ENCODE results near the gene SWSAP1. TPM values are rescaled to one million over a fixed set of nuclear protein-coding genes. Genes with fewer than 3 reads are reported as not detected.
"Not testable (repeated sequence)": the region's sequence is repeated elsewhere in the genome, so short reads cannot be mapped to it uniquely, and the experiment has no call there.

The SWSAP1 gene
- total and polyA plus RNA-seq, 2 of the 8 experiments (the other 6 are each of a cell fraction or from before 2014, with no cell fraction given): 3.1 to 5.2 TPM

GRCh38 chr19:11406703-11407236 lies 32.3 kb downstream of the SWSAP1 start:
- not testable (repeated sequence) for H2AFZ ChIP-seq (ENCODE audit: low read length); H3K79me1 ChIP-seq (ENCODE audit: low read depth, low read length); H3K18ac ChIP-seq (ENCODE audit: extremely low read depth, low read length); FAIRE-seq; H3K9ac ChIP-seq (replicated peaks in 1 of 4; ENCODE audit: extremely low read depth in 1 of 4, low read depth in 3 of 4, low read length in 3 of 4); H3K56ac ChIP-seq (replicated peaks; ENCODE audit: insufficient read length, low read depth, low read length); H2BK120ac ChIP-seq (replicated peaks; ENCODE audit: low read depth, low read length); H4K5ac ChIP-seq (ENCODE audit: insufficient read length, low read depth, low read length); H3K79me2 ChIP-seq (ENCODE audit: control insufficient read depth in 1 of 2, insufficient read depth in 2 of 2, low read length in 2 of 2); H3K23ac ChIP-seq (ENCODE audit: insufficient read length); H2BK20ac ChIP-seq (ENCODE audit: low read length); H4K91ac ChIP-seq (replicated peaks; ENCODE audit: insufficient read length, low read length); H2BK5ac ChIP-seq (ENCODE audit: low read depth, low read length); H2BK15ac ChIP-seq (ENCODE audit: low read length); DNase-seq (ENCODE audit: low read depth in 1 of 2, low spot score in 2 of 2); H4K8ac ChIP-seq (ENCODE audit: extremely low read depth, insufficient read depth, low read length); H3K4ac ChIP-seq (replicated peaks; ENCODE audit: insufficient read length, low read depth, low read length); H3K14ac ChIP-seq (ENCODE audit: insufficient read length); H3K27me3 ChIP-seq (replicated peaks in 1 of 4; ENCODE audit: control insufficient read depth in 3 of 4, extremely low read depth in 1 of 4, insufficient read depth in 3 of 4, low read length in 3 of 4); H4K20me1 ChIP-seq (replicated peaks in 1 of 2; ENCODE audit: control insufficient read depth in 1 of 2, insufficient read depth in 2 of 2, low read length in 2 of 2); H3K9me3 ChIP-seq (ENCODE audit: insufficient read depth in 2 of 2, low read depth in 1 of 2, low read length in 1 of 2); H3K23me2 ChIP-seq (ENCODE audit: low read depth, low read length); H3K4me1 ChIP-seq (replicated peaks in 1 of 4; ENCODE audit: control insufficient read depth in 3 of 4, insufficient read depth in 4 of 4, low read length in 3 of 4); H2AK5ac ChIP-seq (ENCODE audit: low read depth, low read length)
- H2BK12ac ChIP-seq (ENCODE audit: low read depth, low read length): 0 out of 2 replicates have a peak overlapping the region, but pooled peaks have one; percentile 9
- WGBS, 2 experiments (ENCODE audit: extremely low coverage in 1 of 2, insufficient coverage in 1 of 2, insufficient read length in 1 of 2, insufficient replicate concordance in 2 of 2, low coverage in 1 of 2, low lambda C conversion rate in 2 of 2, missing lambda C conversion rate in 1 of 2): 88% methylated on average over 12 of the region's 12 CpGs; no CpG with 5 or more reads in 1 of the 2 experiments
- TF ChIP-seq KDM1A (IDR thresholded peaks at IDR 0.05; ENCODE audit: borderline replicate concordance, low read length): peak; percentile 61; the same call in 1 of the 2 replicates
- H3K4me2 ChIP-seq (ENCODE audit: insufficient read depth in 1 of 2, low read depth in 2 of 2, low read length in 2 of 2): peak overlapping the region; percentile 26 to 60; a peak in 3 of 4 replicates
- POLR2A ChIA-PET (ENCODE audit: partially characterized antibody): interaction anchor here (0.6 to 3.9 kb wide), 18 partner anchors 11 to 176 kb away, joined by 3 to 22 read pairs (median 4); partner anchors contain the start of genes ELAVL3, EPOR and RGL3
- CTCF ChIA-PET (ENCODE audit: partially characterized antibody): interaction anchor here (0.6 to 4.4 kb wide), 17 partner anchors 9 to 281 kb away, joined by 3 to 69 read pairs (median 9); partner anchors contain the start of genes EPOR, ODAD3, PRKCSH and RGL3
- 0 out of 2 replicates have a peak overlapping the region, but pooled peaks have one; percentile 49 for H3K27ac ChIP-seq (ENCODE audit: low read depth, low read length)
- peaks cover 0 to 19% (median 5%) of the 10 kb centered on the region in 4 experiments; a peak in 6 of 8 replicates for H3K36me3 ChIP-seq (ENCODE audit: control insufficient read depth in 2 of 4, insufficient read depth in 4 of 4, low read length in 3 of 4)
- peak overlapping the region in 1 of 4 experiments; percentile 47; a peak in 2 of 8 replicates for H3K4me3 ChIP-seq (ENCODE audit: extremely low read depth in 1 of 4, insufficient read depth in 2 of 4, low read depth in 3 of 4, low read length in 4 of 4)
